ENCODE results near the gene ELOB.
A peak's percentile ranks its signal among the peaks of the same experiment; 100 is the strongest.

Gene ELOB

GRCh38 chr16:2755158-2755557 lies 21.9 kb downstream of the ELOB start:
- H3K4me3 Mint-ChIP-seq, result peak overlapping the region; percentile 97
- no peaks in the 10 kb centered on the region for H3K27me3 Mint-ChIP-seq
- peaks cover 81% of the 10 kb centered on the region for H3K36me3 Mint-ChIP-seq (ENCODE audit: low read depth)
- peaks cover 72% of the 10 kb centered on the region for H3K4me1 Mint-ChIP-seq (ENCODE audit: low read depth)
- peak overlapping the region; percentile 96 for H3K27ac Mint-ChIP-seq
- no peaks in the 10 kb centered on the region for H3K9me3 Mint-ChIP-seq

GRCh38 chr16:2753733-2754020 lies 23.4 kb downstream of the ELOB start:
- peaks cover 68% of the 10 kb centered on the region for H3K4me1 Mint-ChIP-seq (ENCODE audit: low read depth)
- H3K9me3 Mint-ChIP-seq, result no peaks in the 10 kb centered on the region
- no peaks in the 10 kb centered on the region for H3K27me3 Mint-ChIP-seq
- H3K36me3 Mint-ChIP-seq (ENCODE audit: low read depth), result peaks cover 73% of the 10 kb centered on the region
- peak overlapping the region; percentile 96 for H3K27ac Mint-ChIP-seq
- H3K4me3 Mint-ChIP-seq, result peak overlapping the region; percentile 97

- H3K9me3 Mint-ChIP-seq, result no peaks in the 10 kb centered on the region
- H3K4me3 Mint-ChIP-seq, result peak overlapping the region; percentile 97
- H3K27me3 Mint-ChIP-seq, result no peaks in the 10 kb centered on the region
- peak overlapping the region; percentile 96 for H3K27ac Mint-ChIP-seq
- H3K4me1 Mint-ChIP-seq (ENCODE audit: low read depth), result peaks cover 66% of the 10 kb centered on the region
- H3K36me3 Mint-ChIP-seq (ENCODE audit: low read depth), result peaks cover 67% of the 10 kb centered on the region
Observed at GRCh38 chr16:2752850-2753732, 24.0 kb downstream of the ELOB start.

- H3K27ac Mint-ChIP-seq, result peak within 1 kb of the TSS; percentile 99
- no peaks in the 10 kb centered on the region for H3K9me3 Mint-ChIP-seq
- H3K4me1 Mint-ChIP-seq (ENCODE audit: low read depth), result peaks cover 59% of the 10 kb centered on the region
- H3K36me3 Mint-ChIP-seq (ENCODE audit: low read depth), result peaks cover 59% of the 10 kb centered on the region
- no peaks in the 10 kb centered on the region for H3K27me3 Mint-ChIP-seq
- H3K4me3 Mint-ChIP-seq, result peak within 1 kb of the TSS; percentile 97
Observed at GRCh38 chr16:2752035-2752849, 24.8 kb downstream of the ELOB start, which contains the start of gene SRRM2. Gene SRRM2 (plus strand): TSS chr16:2752638. CDS start chr16:2756365, 3,727 bp downstream.

GRCh38 chr16:2751577-2752034 lies 25.5 kb downstream of the ELOB start:
- no peaks in the 10 kb centered on the region for H3K27me3 Mint-ChIP-seq
- H3K36me3 Mint-ChIP-seq (ENCODE audit: low read depth), result peaks cover 52% of the 10 kb centered on the region
- peak overlapping the region; percentile 97 for H3K4me3 Mint-ChIP-seq
- H3K4me1 Mint-ChIP-seq (ENCODE audit: low read depth), result peaks cover 54% of the 10 kb centered on the region
- no peaks in the 10 kb centered on the region for H3K9me3 Mint-ChIP-seq
- peak overlapping the region; percentile 99 for H3K27ac Mint-ChIP-seq

- Mint-ChIP-seq H3K27ac (peak overlapping the region; percentile 99), H3K4me1 (ENCODE audit: low read depth) (peaks cover 39% of the 10 kb centered on the region), H3K4me3 (no peak overlapping the region), H3K27me3 (no peaks in the 10 kb centered on the region), H3K36me3 (ENCODE audit: low read depth) (peaks cover 37% of the 10 kb centered on the region), H3K9me3 (no peaks in the 10 kb centered on the region)
Observed at GRCh38 chr16:2749936-2750335, 27.1 kb downstream of the ELOB start.

GRCh38 chr16:2749476-2749875 lies 27.6 kb downstream of the ELOB start:
- peaks cover 35% of the 10 kb centered on the region for H3K4me1 Mint-ChIP-seq (ENCODE audit: low read depth)
- no peak overlapping the region for H3K27ac Mint-ChIP-seq
- no peaks in the 10 kb centered on the region for H3K27me3 Mint-ChIP-seq
- no peak overlapping the region for H3K4me3 Mint-ChIP-seq
- H3K36me3 Mint-ChIP-seq (ENCODE audit: low read depth), result peaks cover 32% of the 10 kb centered on the region
- no peaks in the 10 kb centered on the region for H3K9me3 Mint-ChIP-seq

- no peak overlapping the region for H3K27ac Mint-ChIP-seq
- no peaks in the 10 kb centered on the region for H3K27me3 Mint-ChIP-seq
- H3K9me3 Mint-ChIP-seq, result no peaks in the 10 kb centered on the region
- peaks cover 27% of the 10 kb centered on the region for H3K36me3 Mint-ChIP-seq (ENCODE audit: low read depth)
- H3K4me3 Mint-ChIP-seq, result no peak overlapping the region
- peaks cover 29% of the 10 kb centered on the region for H3K4me1 Mint-ChIP-seq (ENCODE audit: low read depth)
Observed at GRCh38 chr16:2748757-2749455, 28.2 kb downstream of the ELOB start.

GRCh38 chr16:2745961-2746360 lies 31.1 kb downstream of the ELOB start:
- Mint-ChIP-seq H3K27me3 (no peaks in the 10 kb centered on the region), H3K4me1 (ENCODE audit: low read depth) (peaks cover 10% of the 10 kb centered on the region), H3K27ac (no peak overlapping the region), H3K9me3 (no peaks in the 10 kb centered on the region), H3K36me3 (ENCODE audit: low read depth) (peaks cover 14% of the 10 kb centered on the region), H3K4me3 (no peak overlapping the region)

GRCh38 chr16:2745116-2745890 lies 31.8 kb downstream of the ELOB start:
- H3K4me3 Mint-ChIP-seq, result no peak overlapping the region
- peaks cover 8% of the 10 kb centered on the region for H3K36me3 Mint-ChIP-seq (ENCODE audit: low read depth)
- no peaks in the 10 kb centered on the region for H3K9me3 Mint-ChIP-seq
- H3K27ac Mint-ChIP-seq, result no peak overlapping the region
- H3K27me3 Mint-ChIP-seq, result no peaks in the 10 kb centered on the region
- H3K4me1 Mint-ChIP-seq (ENCODE audit: low read depth), result peaks cover 4% of the 10 kb centered on the region

GRCh38 chr16:2744711-2745110 lies 32.4 kb downstream of the ELOB start:
- Mint-ChIP-seq H3K27ac (no peak overlapping the region), H3K4me1 (ENCODE audit: low read depth) (no peaks in the 10 kb centered on the region), H3K27me3 (no peaks in the 10 kb centered on the region), H3K4me3 (no peak overlapping the region), H3K36me3 (ENCODE audit: low read depth) (peaks cover 4% of the 10 kb centered on the region), H3K9me3 (no peaks in the 10 kb centered on the region)

- H3K9me3 Mint-ChIP-seq, result no peaks in the 10 kb centered on the region
- no peaks in the 10 kb centered on the region for H3K36me3 Mint-ChIP-seq (ENCODE audit: low read depth)
- no peaks in the 10 kb centered on the region for H3K27me3 Mint-ChIP-seq
- no peaks in the 10 kb centered on the region for H3K4me1 Mint-ChIP-seq (ENCODE audit: low read depth)
- H3K27ac Mint-ChIP-seq, result no peak overlapping the region
- H3K4me3 Mint-ChIP-seq, result no peak overlapping the region
Observed at GRCh38 chr16:2743007-2743810, 33.9 kb downstream of the ELOB start.

- Mint-ChIP-seq H3K9me3 (no peaks in the 10 kb centered on the region), H3K36me3 (ENCODE audit: low read depth) (no peaks in the 10 kb centered on the region), H3K27me3 (no peaks in the 10 kb centered on the region), H3K4me3 (no peak overlapping the region), H3K27ac (no peak overlapping the region), H3K4me1 (ENCODE audit: low read depth) (no peaks in the 10 kb centered on the region)
Observed at GRCh38 chr16:2742323-2743006, 34.6 kb downstream of the ELOB start.

Data from stimulated activated naive CD8-positive, alpha-beta T cell treated with anti-CD3 and anti-CD28 coated beads, Interleukin-15, Interleukin-2, amounts not matched to agents 100 ng/mL and 50 ng/mL, for 24 hours (primary cell).